Superior temporal gyrus (tissue), 1 donor: ENCODE measurements around the gene MACF1.
"Not testable (repeated sequence)": the region's sequence is repeated elsewhere in the genome, so short reads cannot be mapped to it uniquely, and the experiment has no call there.

Experiments
- DNase-seq: peaks from one replicate; pipeline ENCODE4 v3.0.0-alpha.2; 2016; ENCODE audit errors: extremely low spot score

Gene MACF1

GRCh38 chr1:39204441-39205081 is at the start of gene MACF1:
Gene MACF1 (plus strand): TSS chr1:39204695. CDS start chr1:39205023, 328 bp downstream.
- DNase-seq = peak; percentile 77

GRCh38 chr1:39157304-39157703 is 47.2 kb upstream of the MACF1 start:
- DNase-seq = no peak

- no peak for DNase-seq
Observed at GRCh38 chr1:39158327-39159086, 46.0 kb upstream of the MACF1 start.

GRCh38 chr1:39159224-39160036 is 45.1 kb upstream of the MACF1 start:
- no peak for DNase-seq

GRCh38 chr1:39160703-39161102 is 43.8 kb upstream of the MACF1 start:
- DNase-seq = no peak

- DNase-seq = not testable (repeated sequence)
Observed at GRCh38 chr1:39161811-39162210, 42.7 kb upstream of the MACF1 start.

GRCh38 chr1:39163469-39163868 is 41.0 kb upstream of the MACF1 start:
- no peak for DNase-seq

GRCh38 chr1:39164256-39164655 is 40.2 kb upstream of the MACF1 start:
- no peak for DNase-seq

GRCh38 chr1:39165049-39165448 is 39.4 kb upstream of the MACF1 start:
- no peak for DNase-seq

- DNase-seq = no peak
Observed at GRCh38 chr1:39165488-39165887, 39.0 kb upstream of the MACF1 start.

- DNase-seq = no peak
Observed at GRCh38 chr1:39167632-39168209, 36.8 kb upstream of the MACF1 start.

GRCh38 chr1:39168301-39169080 is 36.0 kb upstream of the MACF1 start:
- no peak for DNase-seq

- DNase-seq = no peak
Observed at GRCh38 chr1:39170731-39171667, 33.5 kb upstream of the MACF1 start.

GRCh38 chr1:39173119-39173994 is 31.1 kb upstream of the MACF1 start:
- DNase-seq = no peak

- DNase-seq = no peak
Observed at GRCh38 chr1:39173995-39174380, 30.5 kb upstream of the MACF1 start.

- DNase-seq = no peak
Observed at GRCh38 chr1:39174390-39175081, 30.0 kb upstream of the MACF1 start.

GRCh38 chr1:39177706-39178105 is 26.8 kb upstream of the MACF1 start:
- no peak for DNase-seq

- no peak for DNase-seq
Observed at GRCh38 chr1:39178541-39179431, 25.7 kb upstream of the MACF1 start.
